Vagina (tissue), 2 donors: ENCODE measurements around the gene NACC2. TPM values are rescaled to one million over a fixed set of nuclear protein-coding genes. Genes with fewer than 3 reads are reported as not detected.

Experiments used
- DNase-seq, 2 donors: peaks; one replicate each; pipeline ENCODE4 v3.0.0-alpha.2; 2017; ENCODE audit errors: extremely low spot score in 2 of 2
- H3K27ac ChIP-seq: fragments of 200-600 bp; sonication (generic); one replicate; pipeline ENCODE4 v1.5.1; 2019
- H3K27me3 ChIP-seq: fragments of 200-600 bp; sonication (generic); one replicate; pipeline ENCODE4 v1.5.1; 2019
- H3K36me3 ChIP-seq, 2 donors: fragments of 200-600 bp; sonication (generic); one replicate each; pipeline ENCODE4 v1.5.1; 2017 to 2019
- H3K4me1 ChIP-seq: fragments of 200-600 bp; sonication (generic); one replicate; pipeline ENCODE4 v1.5.1; 2019
- H3K4me3 ChIP-seq, 2 donors: fragments of 200-600 bp; sonication (generic); 1 replicate in 1 of 2; 2 replicates in 1 of 2; pipeline ENCODE4 v1.5.1; 2016 to 2019
- H3K9me3 ChIP-seq: fragments of 200-600 bp; sonication (generic); one replicate; pipeline ENCODE4 v1.5.1; 2019
- CTCF ChIP-seq, 3 experiments: fragments of 450-650 bp in 2 of 3; fragments of 200-600 bp in 1 of 3; sonication (generic) in 1 of 3; IDR thresholded peaks; one replicate each; pipeline ENCODE4 v1.5.1; 2017 to 2019; ENCODE audit warnings: antibody characterized with exemption in 3 of 3, mild to moderate bottlenecking in 2 of 3, moderate library complexity in 2 of 3
- POLR2A ChIP-seq, 2 donors: fragments of 450-650 bp; IDR thresholded peaks; one replicate each; pipeline ENCODE4 v1.6.1; 2017; ENCODE audit warnings: antibody characterized with exemption in 2 of 2, mild to moderate bottlenecking in 2 of 2, moderate library complexity in 2 of 2
- POLR2AphosphoS5 ChIP-seq, 2 donors: sonication (generic); formaldehyde crosslinking; IDR thresholded peaks; one replicate each; pipeline ENCODE4 v1.9.0; 2017; ENCODE audit warnings: antibody characterized with exemption in 2 of 2, mild to moderate bottlenecking in 2 of 2, low read depth in 1 of 2; ENCODE audit not compliant: insufficient read depth in 1 of 2
- intact Hi-C: fragments of 100-400 bp; cut with DNase I; formaldehyde crosslinking; loops from one replicate; pipeline ENCODE4 v1.15.1; 2023
- total RNA-seq: library from RNA; depleted of rRNA; stranded (reverse); fragments of >200 nt; gene quantifications from one replicate; pipeline ENCODE4 v1.2.3, GENCODE V29; 2016

Gene NACC2
- total RNA-seq, 1 donor from 2014 or later = 21.1 TPM

- intact Hi-C loops = no loop called here
Measured at GRCh38 chr9:136128436-136128835, 33.3 kb upstream of the NACC2 start.

DNA sequence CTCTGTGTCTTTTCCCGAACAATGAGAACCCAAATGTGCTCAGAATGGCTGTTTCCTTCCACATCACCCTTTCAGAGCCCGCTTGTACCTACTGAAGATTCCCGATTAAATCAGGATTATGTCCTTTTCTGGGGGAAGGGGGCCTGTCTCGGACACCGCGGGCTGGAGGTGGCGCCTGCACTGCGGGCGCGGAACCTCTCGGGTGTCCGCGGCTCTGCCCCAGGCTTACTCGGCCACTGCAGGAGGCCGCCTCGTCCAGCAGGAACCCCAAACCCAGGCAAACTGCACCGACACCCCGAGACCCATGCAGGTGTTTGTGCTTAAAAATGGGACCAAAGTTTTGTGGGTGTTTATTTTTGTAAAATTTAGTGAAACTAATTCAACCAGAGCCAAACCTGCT, 32.2 kb upstream of the NACC2 start:
- no peak for TF ChIP-seq POLR2A (IDR thresholded peaks at IDR 0.05)
- TF ChIP-seq POLR2AphosphoS5 (IDR thresholded peaks at IDR 0.05; ENCODE audit: insufficient read depth in 1 of 2, low read depth in 1 of 2) = no peak
- no peak for TF ChIP-seq CTCF (IDR thresholded peaks at IDR 0.05)
- no peaks in the 10 kb centered on the region for H3K9me3 ChIP-seq
- intact Hi-C loops = no loop called here
- no peak overlapping the region for H3K4me3 ChIP-seq
- H3K27ac ChIP-seq = no peak overlapping the region
- peaks cover 4% of the 10 kb centered on the region for H3K27me3 ChIP-seq
- H3K36me3 ChIP-seq = no peaks in the 10 kb centered on the region
- peaks cover 12% of the 10 kb centered on the region for H3K4me1 ChIP-seq
- no peak for DNase-seq

More at GRCh38 chr9:136128436-136128835, 33.3 kb upstream of the NACC2 start:
- DNase-seq = no peak
- no peaks in the 10 kb centered on the region for H3K9me3 ChIP-seq
- peaks cover 13% of the 10 kb centered on the region for H3K27me3 ChIP-seq
- H3K4me1 ChIP-seq = peaks cover 11% of the 10 kb centered on the region
- H3K36me3 ChIP-seq = no peaks in the 10 kb centered on the region
- no peak for TF ChIP-seq POLR2A (IDR thresholded peaks at IDR 0.05)
- no peak for TF ChIP-seq POLR2AphosphoS5 (IDR thresholded peaks at IDR 0.05; ENCODE audit: insufficient read depth in 1 of 2, low read depth in 1 of 2)
- TF ChIP-seq CTCF (IDR thresholded peaks at IDR 0.05) = no peak
- no peak overlapping the region for H3K4me3 ChIP-seq
- H3K27ac ChIP-seq = no peak overlapping the region

- no peak overlapping the region for H3K27ac ChIP-seq
- H3K27me3 ChIP-seq = no peaks in the 10 kb centered on the region
- no peak overlapping the region for H3K4me3 ChIP-seq
- intact Hi-C loops = loop anchor here (5.0 kb wide), 1 partner anchor 263 kb away; no protein-coding TSS in a partner anchor
- H3K4me1 ChIP-seq = peaks cover 13% of the 10 kb centered on the region
- H3K36me3 ChIP-seq = no peaks in the 10 kb centered on the region
- no peaks in the 10 kb centered on the region for H3K9me3 ChIP-seq
- DNase-seq = no peak
- no peak for TF ChIP-seq POLR2AphosphoS5 (IDR thresholded peaks at IDR 0.05; ENCODE audit: insufficient read depth in 1 of 2, low read depth in 1 of 2)
- no peak for TF ChIP-seq CTCF (IDR thresholded peaks at IDR 0.05)
- TF ChIP-seq POLR2A (IDR thresholded peaks at IDR 0.05) = no peak
Measured at GRCh38 chr9:136124976-136125692, 30.0 kb upstream of the NACC2 start.

- no peak for DNase-seq
- no peaks in the 10 kb centered on the region for H3K27me3 ChIP-seq
- no peaks in the 10 kb centered on the region for H3K9me3 ChIP-seq
- no peak overlapping the region for H3K4me3 ChIP-seq
- intact Hi-C loops = loop anchor here (2.0 to 5.0 kb wide), 2 partner anchors 152 to 260 kb away; no protein-coding TSS in a partner anchor
- TF ChIP-seq POLR2AphosphoS5 (IDR thresholded peaks at IDR 0.05; ENCODE audit: insufficient read depth in 1 of 2, low read depth in 1 of 2) = peak in 1 of 2 donors; percentile 48
- TF ChIP-seq CTCF (IDR thresholded peaks at IDR 0.05) = peak; percentile 97 to 99 (median 98)
- TF ChIP-seq POLR2A (IDR thresholded peaks at IDR 0.05) = no peak
- H3K36me3 ChIP-seq = no peaks in the 10 kb centered on the region
- H3K4me1 ChIP-seq = peaks cover 26% of the 10 kb centered on the region
- H3K27ac ChIP-seq = no peak overlapping the region
Measured at GRCh38 chr9:136122425-136123383, 27.6 kb upstream of the NACC2 start.
